ENCODE data around the gene ACAN. TPM values are rescaled to one million over a fixed set of nuclear protein-coding genes. Genes with fewer than 3 reads are reported as not detected.

ACAN gene
- total and polyA plus RNA-seq, 9 of the 15 experiments (the other 6 are each of a cell fraction or from before 2014, with no cell fraction given), result not detected

DNA sequence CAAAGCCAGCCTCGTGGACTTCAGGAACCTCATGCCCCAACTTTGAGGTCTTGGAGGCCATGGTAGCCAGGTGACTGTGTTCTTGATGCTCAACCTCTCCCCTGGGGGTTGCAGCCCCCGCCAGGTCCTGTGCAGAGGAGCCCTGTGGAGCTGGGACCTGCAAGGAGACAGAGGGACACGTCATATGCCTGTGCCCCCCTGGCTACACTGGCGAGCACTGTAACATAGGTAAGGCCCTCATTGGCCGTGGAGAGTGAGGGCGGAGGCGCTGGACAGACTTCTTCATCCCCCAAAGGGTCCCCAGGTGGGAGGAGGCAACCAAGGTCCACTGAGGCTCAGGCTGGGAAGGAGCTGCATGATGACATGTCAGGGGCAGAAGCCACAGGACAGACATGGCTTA lies 57.0 kb downstream of the ACAN start (continued):
- TF ChIP-seq GATAD2A (IDR thresholded peaks at IDR 0.05) (no peak), ATF6 (CRISPR knock-in tag; IDR thresholded peaks at IDR 0.05) (no peak), SAP30 (IDR thresholded peaks at IDR 0.05; ENCODE audit: borderline replicate concordance, insufficient read depth, low read depth, low read length, poor library complexity, severe bottlenecking) (no peak), PTTG1 (tag; IDR thresholded peaks at IDR 0.05; ENCODE audit: low read depth) (no peak), EP400 (IDR thresholded peaks at IDR 0.05) (no peak)

DNA sequence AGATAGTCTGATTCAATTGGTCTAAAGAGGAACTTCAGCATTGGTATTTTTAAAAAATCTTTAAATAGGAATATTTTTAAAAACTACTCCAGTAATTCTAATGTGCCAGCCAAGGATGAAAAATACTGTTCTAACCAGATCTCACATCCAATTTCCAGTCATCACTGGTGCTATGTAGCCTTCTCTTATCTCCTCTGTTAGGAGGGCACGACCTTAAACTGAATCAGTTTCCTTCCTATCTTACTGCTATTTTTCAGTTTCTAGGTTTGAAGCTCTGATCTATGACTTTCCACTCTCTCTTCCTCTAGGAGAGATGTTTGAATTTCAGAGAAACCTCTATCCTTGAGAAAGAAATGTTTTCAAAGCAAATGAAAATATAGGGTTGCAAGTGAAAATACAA lies 60.2 kb downstream of the ACAN start:
- WGBS (ENCODE audit: insufficient coverage, low coverage, missing lambda C conversion rate), result 13% methylated on average over 1 of the region's 1 CpG
- H3K9me3 ChIP-seq (replicated peaks; ENCODE audit: control insufficient read depth, insufficient read depth, low read depth, low read length), result no peaks in the 10 kb centered on the region
- no peak overlapping the region for H3K4me3 ChIP-seq
- no peak overlapping the region for H2AFZ ChIP-seq (ENCODE audit: low read depth, low read length)
- intact Hi-C loops (cut with micrococcal nuclease), result no loop called here
- H3K4me1 ChIP-seq (replicated peaks in 1 of 2; ENCODE audit: control insufficient read depth in 2 of 2, insufficient read depth in 2 of 2, low read length in 2 of 2), result peaks cover 18 to 31% of the 10 kb centered on the region in 2 experiments; a peak in 4 of 5 replicates
- H3K9me1 ChIP-seq (ENCODE audit: control insufficient read depth, insufficient read depth, low read length), result no peaks in the 10 kb centered on the region
- no peak for FAIRE-seq
- in situ Hi-C loops (cut with MboI), result no loop called here
- H3K4me2 ChIP-seq (ENCODE audit: insufficient read depth, low read length), result no peak overlapping the region
- H3K9ac ChIP-seq (ENCODE audit: insufficient read depth in 1 of 2, low read depth in 2 of 2, low read length in 2 of 2), result no peak overlapping the region
- H3K27me3 ChIP-seq (ENCODE audit: control insufficient read depth in 2 of 2, insufficient read depth in 2 of 2, low read length in 2 of 2), result peaks cover 13 to 20% of the 10 kb centered on the region in 2 experiments
- no peak overlapping the region for H3K27ac ChIP-seq (ENCODE audit: extremely low read depth, low read depth, low read length)
- ATAC-seq, result no peak
- ChIA-PET CTCF (ENCODE audit: low intra/inter-chr PET ratio) (no interaction called here), POLR2A (interaction anchor here (1.2 kb wide), 1 partner anchor 15 kb away, joined by 3 read pairs; no protein-coding TSS in a partner anchor)
- no peaks in the 10 kb centered on the region for H3K36me3 ChIP-seq (ENCODE audit: control insufficient read depth, insufficient read depth, low read length)
- H4K20me1 ChIP-seq (replicated peaks; ENCODE audit: control insufficient read depth, insufficient read depth, low read length), result no peaks in the 10 kb centered on the region; the same call in 1 of the 2 replicates
- no peaks in the 10 kb centered on the region for H3K79me2 ChIP-seq (ENCODE audit: control insufficient read depth, insufficient read depth, low read length)
- no TSS peak for BruUV-seq (replicated peaks)
- DNase-seq (ENCODE audit: extremely low read depth in 1 of 4, low spot score in 3 of 4), result no peak
- TF ChIP-seq TEAD2 (tag; IDR thresholded peaks at IDR 0.05) (no peak), ZNF766 (CRISPR knock-in tag; conservative IDR thresholded peaks at IDR 0.05) (no peak), ZNF124 (CRISPR knock-in tag; IDR thresholded peaks at IDR 0.05) (no peak), OTX1 (CRISPR knock-in tag; IDR thresholded peaks at IDR 0.05) (no peak), TRIM28 (IDR thresholded peaks at IDR 0.05) (no peak), MECOM (CRISPR knock-in tag; IDR thresholded peaks at IDR 0.05) (no peak), TCF7L2 (IDR thresholded peaks at IDR 0.05; ENCODE audit: low read depth, low read length) (no peak), PCBP2 (IDR thresholded peaks at IDR 0.05; ENCODE audit: low read depth, low read length, poor library complexity, severe bottlenecking) (no peak), SMAD1 (IDR thresholded peaks at IDR 0.05; ENCODE audit: low read depth, low read length, partially characterized antibody) (no peak), NRF1 (conservative IDR thresholded peaks at IDR 0.05 in 1 of 2, IDR thresholded peaks at IDR 0.05 in 1 of 2) (no peak)
- TF ChIP-seq, protein P1, sequence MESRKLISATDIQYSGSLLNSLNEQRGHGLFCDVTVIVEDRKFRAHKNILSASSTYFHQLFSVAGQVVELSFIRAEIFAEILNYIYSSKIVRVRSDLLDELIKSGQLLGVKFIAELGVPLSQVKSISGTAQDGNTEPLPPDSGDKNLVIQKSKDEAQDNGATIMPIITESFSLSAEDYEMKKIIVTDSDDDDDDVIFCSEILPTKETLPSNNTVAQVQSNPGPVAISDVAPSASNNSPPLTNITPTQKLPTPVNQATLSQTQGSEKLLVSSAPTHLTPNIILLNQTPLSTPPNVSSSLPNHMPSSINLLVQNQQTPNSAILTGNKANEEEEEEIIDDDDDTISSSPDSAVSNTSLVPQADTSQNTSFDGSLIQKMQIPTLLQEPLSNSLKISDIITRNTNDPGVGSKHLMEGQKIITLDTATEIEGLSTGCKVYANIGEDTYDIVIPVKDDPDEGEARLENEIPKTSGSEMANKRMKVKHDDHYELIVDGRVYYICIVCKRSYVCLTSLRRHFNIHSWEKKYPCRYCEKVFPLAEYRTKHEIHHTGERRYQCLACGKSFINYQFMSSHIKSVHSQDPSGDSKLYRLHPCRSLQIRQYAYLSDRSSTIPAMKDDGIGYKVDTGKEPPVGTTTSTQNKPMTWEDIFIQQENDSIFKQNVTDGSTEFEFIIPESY (CRISPR knock-in tag; IDR thresholded peaks at IDR 0.05), result no peak
- TF ChIP-seq, protein P2, sequence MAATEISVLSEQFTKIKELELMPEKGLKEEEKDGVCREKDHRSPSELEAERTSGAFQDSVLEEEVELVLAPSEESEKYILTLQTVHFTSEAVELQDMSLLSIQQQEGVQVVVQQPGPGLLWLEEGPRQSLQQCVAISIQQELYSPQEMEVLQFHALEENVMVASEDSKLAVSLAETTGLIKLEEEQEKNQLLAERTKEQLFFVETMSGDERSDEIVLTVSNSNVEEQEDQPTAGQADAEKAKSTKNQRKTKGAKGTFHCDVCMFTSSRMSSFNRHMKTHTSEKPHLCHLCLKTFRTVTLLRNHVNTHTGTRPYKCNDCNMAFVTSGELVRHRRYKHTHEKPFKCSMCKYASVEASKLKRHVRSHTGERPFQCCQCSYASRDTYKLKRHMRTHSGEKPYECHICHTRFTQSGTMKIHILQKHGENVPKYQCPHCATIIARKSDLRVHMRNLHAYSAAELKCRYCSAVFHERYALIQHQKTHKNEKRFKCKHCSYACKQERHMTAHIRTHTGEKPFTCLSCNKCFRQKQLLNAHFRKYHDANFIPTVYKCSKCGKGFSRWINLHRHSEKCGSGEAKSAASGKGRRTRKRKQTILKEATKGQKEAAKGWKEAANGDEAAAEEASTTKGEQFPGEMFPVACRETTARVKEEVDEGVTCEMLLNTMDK (IDR thresholded peaks at IDR 0.05; ENCODE audit: borderline replicate concordance, insufficient read depth, low read depth, low read length, poor library complexity, severe bottlenecking), result no peak

Data from K562 (cell line).